ENCODE measurements around the gene PFDN1.

Gene PFDN1

GRCh38 chr5:140295414-140295813, 7.5 kb downstream of the PFDN1 start:
- no peak for DNase-seq (ENCODE audit: low read depth)

GRCh38 chr5:140294753-140295152, 8.1 kb downstream of the PFDN1 start:
- no peak for DNase-seq (ENCODE audit: low read depth)

DNA sequence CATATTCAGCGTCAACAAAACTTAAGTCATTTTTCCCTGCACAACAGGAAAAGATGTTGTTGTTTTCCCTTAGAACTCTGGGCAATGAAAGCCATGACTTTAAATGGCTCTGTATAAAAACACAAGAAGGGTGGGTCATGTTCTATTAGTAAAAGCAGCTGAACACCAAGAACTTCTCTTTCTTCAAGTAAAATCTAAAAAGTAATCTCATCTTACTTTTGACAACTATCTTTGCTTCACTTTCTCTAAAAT, 9.1 kb downstream of the PFDN1 start:
- DNase-seq (ENCODE audit: low read depth), result no peak

- DNase-seq (ENCODE audit: low read depth), result no peak
These were observed 9.6 kb downstream of the PFDN1 start for GRCh38 chr5:140293091-140293848.

GRCh38 chr5:140292212-140293036, 10.5 kb downstream of the PFDN1 start:
- no peak for DNase-seq (ENCODE audit: low read depth)

DNA sequence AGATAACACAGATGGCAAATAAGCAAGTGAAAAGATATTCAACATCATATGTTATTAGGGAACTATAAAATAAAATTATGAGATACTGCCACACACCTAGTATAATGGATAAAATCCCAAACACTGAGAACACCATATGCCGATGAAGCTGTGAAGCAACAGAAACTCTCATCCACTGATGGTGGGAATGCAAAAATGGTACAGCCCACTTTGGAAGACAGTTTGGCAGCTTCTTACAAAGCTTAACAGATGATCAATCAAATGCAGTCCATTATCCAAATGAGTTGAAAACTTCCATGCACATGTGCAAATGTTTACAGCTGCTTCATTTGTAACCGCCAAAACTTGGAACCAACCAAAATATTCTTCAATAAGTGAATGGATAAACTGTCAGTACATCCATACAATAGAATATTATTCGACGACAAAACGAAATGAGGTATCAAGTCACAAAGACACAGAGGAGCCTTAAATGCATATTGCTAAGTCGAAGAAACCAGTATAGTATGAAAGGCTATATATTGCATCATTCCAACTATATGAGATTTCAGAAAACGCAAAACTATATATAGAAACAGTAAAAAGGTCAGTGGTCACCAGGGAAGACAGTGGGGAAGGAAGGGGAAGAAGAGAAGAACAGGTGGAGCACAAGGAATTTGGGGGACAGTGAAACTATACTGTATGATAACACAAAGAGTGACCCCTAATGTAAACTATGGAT, 14.9 kb downstream of the PFDN1 start:
- DNase-seq (ENCODE audit: low read depth), result no peak

DNA sequence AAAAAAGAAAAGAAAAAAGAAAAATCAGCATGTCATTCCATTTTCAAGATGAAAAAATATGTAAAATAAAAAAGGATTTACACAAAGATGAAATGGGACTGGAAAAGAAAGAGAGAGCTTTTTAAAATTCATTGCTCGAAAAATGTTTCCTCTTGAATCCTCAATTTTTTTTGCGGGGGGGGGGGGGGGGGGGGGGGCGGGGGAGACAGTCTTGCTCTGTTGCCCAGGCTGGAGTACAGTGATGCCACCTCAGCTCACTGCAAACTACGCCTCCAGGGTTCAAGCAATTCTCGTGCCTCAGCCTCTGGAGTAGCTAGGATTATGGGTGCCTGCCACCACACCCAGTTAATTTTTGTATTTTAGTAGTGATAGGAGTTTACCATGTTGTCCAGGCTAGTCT, 16.5 kb downstream of the PFDN1 start:
- DNase-seq (ENCODE audit: low read depth), result no peak

DNA sequence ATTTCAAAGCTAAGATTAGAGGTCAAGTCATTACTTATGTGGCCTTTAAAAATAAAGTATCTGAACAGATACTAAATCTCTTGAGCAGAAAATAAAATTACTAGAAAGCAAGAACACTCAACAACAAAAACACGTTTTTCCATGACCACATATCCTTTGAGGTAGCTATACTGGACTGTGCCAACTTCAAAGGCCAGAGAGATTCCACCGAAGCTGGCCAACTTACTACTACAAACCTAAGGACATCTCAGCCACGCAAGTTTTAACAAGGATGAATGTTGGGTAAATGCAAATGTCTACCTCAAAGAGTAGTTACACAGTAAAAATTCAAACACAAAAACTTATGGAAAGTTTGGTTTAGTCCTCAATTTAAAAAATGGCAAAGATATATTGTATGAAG, 18.9 kb downstream of the PFDN1 start:
- DNase-seq (ENCODE audit: low read depth), result no peak

- DNase-seq (ENCODE audit: low read depth), result no peak
These were observed 20.6 kb downstream of the PFDN1 start for GRCh38 chr5:140282266-140282665.

GRCh38 chr5:140275837-140276236, 27.1 kb downstream of the PFDN1 start:
- no peak for DNase-seq (ENCODE audit: low read depth)

DNA sequence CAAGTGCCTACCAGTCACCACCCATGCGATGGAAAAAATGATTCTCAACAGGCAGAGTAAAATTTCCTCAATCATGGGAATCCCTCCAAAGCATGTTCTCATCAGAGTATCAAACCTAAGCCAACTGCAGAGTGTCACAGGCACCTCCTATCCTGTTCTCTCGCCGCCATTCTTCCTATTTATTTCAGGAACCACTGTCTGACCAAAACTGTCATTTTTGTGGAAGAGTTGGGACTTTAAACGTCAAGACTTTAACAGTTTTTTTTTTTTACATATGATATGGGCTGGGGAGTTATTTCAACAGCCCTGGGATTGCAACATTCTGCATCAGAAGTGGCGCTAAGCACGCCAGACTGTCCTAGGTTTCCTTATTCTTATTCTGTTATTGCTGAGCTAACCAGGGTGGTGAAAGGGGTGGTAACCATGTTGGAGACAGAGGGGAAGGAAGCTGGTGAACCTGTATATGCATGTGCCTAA, 29.5 kb downstream of the PFDN1 start:
- no peak for DNase-seq (ENCODE audit: low read depth)

- DNase-seq (ENCODE audit: low read depth), result no peak
These were observed 32.9 kb downstream of the PFDN1 start for GRCh38 chr5:140270008-140270407.

GRCh38 chr5:140267559-140268018, 35.3 kb downstream of the PFDN1 start:
- no peak for DNase-seq (ENCODE audit: low read depth)

GRCh38 chr5:140267201-140267540, 35.7 kb downstream of the PFDN1 start:
- no peak for DNase-seq (ENCODE audit: low read depth)

GRCh38 chr5:140266471-140267200, 36.3 kb downstream of the PFDN1 start:
- no peak for DNase-seq (ENCODE audit: low read depth)

- DNase-seq (ENCODE audit: low read depth), result no peak
These were observed 37.1 kb downstream of the PFDN1 start for GRCh38 chr5:140265845-140266244.

DNA sequence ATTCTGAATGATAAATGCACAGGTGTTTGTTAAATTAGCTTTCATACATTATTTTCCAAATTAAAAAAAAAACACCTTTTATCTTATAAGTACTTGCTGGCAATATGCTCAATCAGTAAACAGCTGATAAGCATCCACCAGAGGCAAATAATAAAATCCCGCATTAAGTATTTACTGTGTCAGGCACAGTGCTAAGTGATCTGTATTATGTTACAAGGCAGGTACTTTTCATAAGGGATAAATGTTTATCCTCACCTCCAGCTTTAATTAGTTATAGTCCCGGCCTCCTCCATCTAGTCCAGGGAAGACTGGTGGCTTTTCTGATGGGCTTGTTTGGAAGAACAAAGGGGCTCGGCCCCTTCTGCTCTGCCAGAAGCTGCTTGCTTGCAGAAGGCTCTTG, 40.1 kb downstream of the PFDN1 start:
- DNase-seq (ENCODE audit: low read depth), result no peak

DNA sequence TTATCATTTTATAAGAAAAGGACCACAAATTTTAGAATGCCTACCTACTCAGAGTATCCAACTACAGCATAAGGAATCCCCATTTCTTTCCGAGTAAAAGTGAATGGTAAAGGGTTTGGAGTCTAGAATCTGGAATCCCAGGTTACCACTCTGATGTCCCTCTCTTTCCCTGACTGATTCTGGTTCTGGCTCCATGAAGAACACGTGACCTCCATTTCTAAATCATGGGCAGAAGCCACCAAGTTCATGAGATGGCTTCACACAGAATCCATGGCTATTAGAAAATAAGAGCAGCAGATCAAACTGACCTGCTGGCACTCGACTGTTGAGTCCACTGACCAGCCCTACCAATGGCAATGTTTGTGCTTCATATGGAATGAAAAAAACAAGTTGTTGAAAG, 40.7 kb downstream of the PFDN1 start:
- no peak for DNase-seq (ENCODE audit: low read depth)

- no peak for DNase-seq (ENCODE audit: low read depth)
These were observed 41.3 kb downstream of the PFDN1 start for GRCh38 chr5:140261403-140262171.

- no peak for DNase-seq (ENCODE audit: low read depth)
These were observed 42.7 kb downstream of the PFDN1 start for GRCh38 chr5:140260089-140260656.

GRCh38 chr5:140259500-140259899, 43.4 kb downstream of the PFDN1 start:
- no peak for DNase-seq (ENCODE audit: low read depth)

All from activated T-cell treated with anti-CD3 and anti-CD28 coated beads for 24 hours (primary cell).